A549 (cell line): ENCODE measurements around the gene TRIM69. TPM values are rescaled to one million over a fixed set of nuclear protein-coding genes. Genes with fewer than 3 reads are reported as not detected.
"Not testable (repeated sequence)": the region's sequence is repeated elsewhere in the genome, so short reads cannot be mapped to it uniquely, and the experiment has no call there.

Source experiments
- ATAC-seq, 2 experiments: fragments of 200-7000 bp in 1 of 2; fragments of >200 bp in 1 of 2; cut with Nextera tagmentation in 1 of 2; cut with Tn5 transposase in 1 of 2; 3 replicates each; pipeline versions ENCODE4 v1.8.0 to v1.9.1; 2018 to 2020; ENCODE audit warnings: mild to moderate bottlenecking in 1 of 2, moderate library complexity in 1 of 2
- CTCF ChIA-PET: fragments of 300-600 bp; sonication (Branson Sonifier 250); formaldehyde crosslinking; extraction: SDS; loops from one replicate; lab custom pipeline; 2021; ENCODE audit warnings: antibody characterized with exemption, inconsistent platforms; lab: Yijun Ruan, JAX
- POLR2A ChIA-PET: fragments of 350-600 bp; formaldehyde crosslinking; extraction: SDS; loops from one replicate; lab custom pipeline; 2021; ENCODE audit warnings: antibody characterized with exemption, inconsistent platforms; lab: Yijun Ruan, JAX
- DNase-seq, 2 experiments: peaks; one replicate each; pipeline versions ENCODE4 v3.0.0 to v3.0.0-alpha.2; 2011 to 2016; ENCODE audit warnings: low read depth in 1 of 2, low spot score in 1 of 2
- FAIRE-seq: peaks from 2 replicates; lab custom pipeline; 2011; peaks lifted over from hg19 to GRCh38; lab: Jason Lieb, UNC
- H3K27ac ChIP-seq, 2 experiments: fragments of >200 bp; sonication (Bioruptor Twin); formaldehyde crosslinking; 3 replicates each; pipeline ENCODE4 v1.5.1; 2016 to 2017
- H3K4me1 ChIP-seq: fragments of >200 bp; sonication (Bioruptor Twin); formaldehyde crosslinking; 3 replicates; pipeline ENCODE4 v1.6.1; 2016
- H3K4me2 ChIP-seq: fragments of >200 bp; sonication (Bioruptor Twin); formaldehyde crosslinking; 3 replicates; pipeline ENCODE4 v1.6.1; 2016
- H3K4me3 ChIP-seq: fragments of >200 bp; sonication (Bioruptor Twin); formaldehyde crosslinking; 3 replicates; pipeline ENCODE4 v1.5.1; 2016
- H3K9me3 ChIP-seq: fragments of >200 bp; sonication (Bioruptor Twin); formaldehyde crosslinking; 3 replicates; pipeline ENCODE4 v1.6.1; 2016
- CBX8 ChIP-seq: fragments of 200-600 bp; sonication (generic); IDR thresholded peaks from 2 replicates; pipeline ENCODE4 v1.6.1; 2016
- E2F6 ChIP-seq: IDR thresholded peaks from 2 replicates; pipeline ENCODE4 v1.6.1; 2012; ENCODE audit warnings: low read depth, borderline replicate concordance
- EHF ChIP-seq: fragments of 250-450 bp; sonication (Bioruptor Pico); IDR thresholded peaks from 2 replicates; pipeline ENCODE4 v1.5.0; 2020; ENCODE audit warnings: mild to moderate bottlenecking
- ELK1 ChIP-seq: fragments of 150-350 bp; IDR thresholded peaks from 2 replicates; pipeline ENCODE4 v1.6.1; 2014; ENCODE audit warnings: low read depth, mild to moderate bottlenecking, low read length
- EP300 ChIP-seq, 2 experiments: fragments of >200 bp; sonication (Bioruptor Twin); formaldehyde crosslinking; IDR thresholded peaks; 2 replicates in 1 of 2; 3 replicates in 1 of 2; pipeline ENCODE4 v1.6.1; 2016 to 2017
- FOSB ChIP-seq: fragments of 250-450 bp; sonication (Bioruptor Pico); IDR thresholded peaks from 2 replicates; pipeline ENCODE4 v1.5.0; 2020; ENCODE audit warnings: mild to moderate bottlenecking, moderate library complexity
- HEYL ChIP-seq: fragments of 250-450 bp; sonication (Bioruptor Pico); IDR thresholded peaks from 2 replicates; pipeline ENCODE4 v1.8.0; 2021; ENCODE audit warnings: mild to moderate bottlenecking, moderate library complexity
- POLR2A ChIP-seq: IDR thresholded peaks from 2 replicates; pipeline ENCODE4 v1.6.1; 2012; ENCODE audit warnings: mild to moderate bottlenecking, low read length
- POLR2AphosphoS2 ChIP-seq: conservative IDR thresholded peaks from 2 replicates; pipeline ENCODE4 v1.6.1; 2012; ENCODE audit warnings: low read length, improper control_type of control experiment, inconsistent platforms
- RARB ChIP-seq: fragments of 250-450 bp; sonication (Bioruptor Pico); IDR thresholded peaks from 2 replicates; pipeline ENCODE4 v1.8.0; 2021; ENCODE audit warnings: mild to moderate bottlenecking, moderate library complexity
- RCOR1 ChIP-seq: fragments of 150-350 bp; IDR thresholded peaks from 2 replicates; pipeline ENCODE4 v1.6.1; 2014; ENCODE audit warnings: antibody characterized with exemption, low read length, low read depth
- RNF2 ChIP-seq: fragments of 200-600 bp; sonication (generic); IDR thresholded peaks from 2 replicates; pipeline ENCODE4 v1.6.1; 2016; ENCODE audit warnings: low read depth, mild to moderate bottlenecking, antibody characterized with exemption, moderate library complexity, borderline replicate concordance
- TFCP2L1 ChIP-seq: fragments of 250-450 bp; sonication (Bioruptor Pico); IDR thresholded peaks from 2 replicates; pipeline ENCODE4 v1.5.0; 2021; ENCODE audit warnings: mild to moderate bottlenecking
- ZFP36 ChIP-seq: fragments of 450-650 bp; IDR thresholded peaks from 2 replicates; pipeline ENCODE4 v1.6.1; 2014; ENCODE audit warnings: borderline replicate concordance; ENCODE audit not compliant: partially characterized antibody
- ZNF302 ChIP-seq: fragments of 250-450 bp; sonication (Bioruptor Pico); IDR thresholded peaks from 2 replicates; pipeline ENCODE4 v1.9.0; 2021; ENCODE audit warnings: inconsistent platforms, mild to moderate bottlenecking, moderate library complexity
- whole genome bisulfite sequencing: methylation state at CpG from one replicate; pipeline ENCODE4 v1.1.6; 2017; ENCODE audit errors: missing lambda C conversion rate; 5-methylcytosine and 5-hydroxymethylcytosine counted together
- polyA minus RNA-seq: library from RNA; depleted of rRNA, polyadenylated mRNA; stranded (reverse); fragments of >200 nt; gene quantifications from 2 replicates; pipeline ENCODE4 v1.2.3, GENCODE V29; 2011; rRNA and poly(A)+ RNA removed
- polyA plus RNA-seq, 4 experiments: library from polyadenylated mRNA; depleted of rRNA in 3 of 4; stranded (reverse); fragments of >200 nt; fragmentation: RNase III in 1 of 4; extraction: RNeasy Plus Mini Kit Qiagen cat#74134 plus additional on column Dnase treatment in 1 of 4; gene quantifications; 2 replicates in 3 of 4; 3 replicates in 1 of 4; pipeline ENCODE4 v1.2.3, GENCODE V29; 2011 to 2017
- TF ChIP-seq, protein P1 (sequence below): fragments of >200 bp; sonication (Bioruptor Twin); formaldehyde crosslinking; IDR thresholded peaks from 3 replicates; pipeline ENCODE4 v1.5.1; 2016
- TF ChIP-seq, protein P2 (sequence below): fragments of 200-600 bp; sonication (generic); IDR thresholded peaks from 2 replicates; pipeline ENCODE4 v1.6.1; 2016; ENCODE audit warnings: antibody characterized with exemption, mild to moderate bottlenecking, moderate library complexity

TRIM69 gene, protein sequence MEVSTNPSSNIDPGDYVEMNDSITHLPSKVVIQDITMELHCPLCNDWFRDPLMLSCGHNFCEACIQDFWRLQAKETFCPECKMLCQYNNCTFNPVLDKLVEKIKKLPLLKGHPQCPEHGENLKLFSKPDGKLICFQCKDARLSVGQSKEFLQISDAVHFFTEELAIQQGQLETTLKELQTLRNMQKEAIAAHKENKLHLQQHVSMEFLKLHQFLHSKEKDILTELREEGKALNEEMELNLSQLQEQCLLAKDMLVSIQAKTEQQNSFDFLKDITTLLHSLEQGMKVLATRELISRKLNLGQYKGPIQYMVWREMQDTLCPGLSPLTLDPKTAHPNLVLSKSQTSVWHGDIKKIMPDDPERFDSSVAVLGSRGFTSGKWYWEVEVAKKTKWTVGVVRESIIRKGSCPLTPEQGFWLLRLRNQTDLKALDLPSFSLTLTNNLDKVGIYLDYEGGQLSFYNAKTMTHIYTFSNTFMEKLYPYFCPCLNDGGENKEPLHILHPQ
- 9.3 and 10.4 TPM in 2 replicates for polyA plus RNA-seq (2011; rRNA removed)
- 2.6 and 2.9 TPM in 2 replicates for polyA plus RNA-seq (2012; cell fraction: cytosol; rRNA removed)
- 1.5 and 2.7 TPM in 2 replicates for polyA plus RNA-seq (2012; cell fraction: nucleus; rRNA removed)
- 6.0 to 9.9 TPM (median 9.0 TPM) in 3 replicates for polyA plus RNA-seq (2017; fragmentation: RNase III; extraction: RNeasy Plus Mini Kit Qiagen cat#74134 plus additional on column Dnase treatment)
- 6.3 and 7.3 TPM in 2 replicates for polyA minus RNA-seq

DNA sequence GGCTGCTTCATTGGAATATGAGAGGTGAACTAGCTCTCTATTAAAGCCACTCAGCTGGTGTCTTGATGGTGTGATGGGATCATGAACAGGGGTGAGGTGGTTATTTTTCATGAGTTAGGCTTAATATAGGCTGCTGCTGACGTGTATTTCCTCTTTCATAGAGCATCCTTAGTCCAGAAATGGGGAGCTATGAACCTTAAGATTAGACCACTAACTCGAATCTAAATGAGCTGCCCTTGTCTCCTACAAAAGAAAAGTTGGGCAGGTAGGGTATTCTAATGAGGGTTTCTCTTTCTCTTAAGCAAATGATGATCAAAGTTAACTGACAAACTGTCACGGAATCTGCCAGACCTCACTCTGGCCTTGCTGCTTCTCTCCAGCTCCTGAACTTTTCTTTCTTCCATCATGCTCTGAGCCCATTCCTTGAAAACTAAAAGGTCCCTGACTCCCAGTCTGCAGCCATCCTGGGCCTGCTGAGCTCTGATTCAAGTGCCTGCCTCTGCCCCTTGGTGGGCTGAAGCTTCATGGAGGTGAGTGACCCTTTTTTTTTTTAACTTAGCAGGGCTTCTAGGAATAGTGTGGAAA lies at the start of gene TRIM69:
Gene TRIM69 (plus strand): TSS at position 348 of the 585 bp plus-strand sequence. CDS start 177 bp downstream, at position 525.
- ChIA-PET POLR2A (interaction anchor here (1.1 to 2.3 kb wide), 3 partner anchors 9 to 73 kb away, joined by 3 to 11 read pairs (median 3); partner anchors contain the start of gene SPG11), CTCF (interaction anchor here (1.1 to 6.0 kb wide), 7 partner anchors 10 to 158 kb away, joined by 3 to 46 read pairs (median 7); partner anchors contain the start of genes B2M and SPG11)
- FAIRE-seq (no peak), ATAC-seq (no peak)
- H3K27ac ChIP-seq: no peak within 1 kb of the TSS
- H3K4me1 ChIP-seq: no peaks in the 10 kb centered on the region
- H3K9me3 ChIP-seq: no peaks in the 10 kb centered on the region
- TF ChIP-seq RCOR1 (no peak), HEYL (CRISPR knock-in tag) (no peak), POLR2A (no peak), FOSB (CRISPR knock-in tag) (no peak), E2F6 (no peak)
- TF ChIP-seq, all 56 proteins: peak for 0
- H3K4me2 ChIP-seq: no peak within 1 kb of the TSS
- 57% methylated on average over 3 of the region's 3 CpGs for WGBS
- no peak for DNase-seq
- H3K4me3 ChIP-seq: no peak within 1 kb of the TSS

GRCh38 chr15:44689318-44689717 lies 47.0 kb upstream of the TRIM69 start:
- FAIRE-seq, H3K27ac ChIP-seq, H3K4me2 ChIP-seq, DNase-seq, H3K9me3 ChIP-seq, H3K4me3 ChIP-seq, POLR2A ChIA-PET, CTCF ChIA-PET, H3K4me1 ChIP-seq, ATAC-seq: not testable (repeated sequence)
- 5% methylated on average over 2 of the region's 2 CpGs for WGBS

- FAIRE-seq, ATAC-seq, CTCF ChIA-PET, DNase-seq, H3K9me3 ChIP-seq, H3K27ac ChIP-seq, POLR2A ChIA-PET, H3K4me3 ChIP-seq, H3K4me1 ChIP-seq, H3K4me2 ChIP-seq: not testable (repeated sequence)
- 31% methylated on average over 1 of the region's 1 CpG for WGBS
Measured at GRCh38 chr15:44690245-44690644, 46.1 kb upstream of the TRIM69 start.

GRCh38 chr15:44692659-44693058 lies 43.7 kb upstream of the TRIM69 start:
- 100% methylated on average over 1 of the region's 1 CpG for WGBS
- ChIA-PET POLR2A (no interaction called here), CTCF (interaction anchor here (1.0 to 1.7 kb wide), 3 partner anchors 19 to 46 kb away, joined by 3 to 5 read pairs (median 3); partner anchors contain the start of gene SPG11)
- Histone ChIP-seq H3K4me3 (no peak overlapping the region), H3K27ac (no peak overlapping the region), H3K4me2 (no peak overlapping the region), H3K9me3 (0 out of 3 replicates have a peak, but pooled peaks cover 3% of the 10 kb centered on the region), H3K4me1 (no peaks in the 10 kb centered on the region)
- DNase-seq (no peak), FAIRE-seq (no peak), ATAC-seq (no peak)
- TF ChIP-seq RARB: no peak
- no peak for TF ChIP-seq EP300 (IDR thresholded peaks at IDR 0.05)
- no peak for TF ChIP-seq ZNF302 (CRISPR knock-in tag)
- TF ChIP-seq POLR2A: no peak
- TF ChIP-seq POLR2AphosphoS2: no peak
- no peak for TF ChIP-seq E2F6
- no peak for TF ChIP-seq ZFP36
- TF ChIP-seq RNF2: no peak
- TF ChIP-seq ELK1: no peak
- TF ChIP-seq, protein P1, sequence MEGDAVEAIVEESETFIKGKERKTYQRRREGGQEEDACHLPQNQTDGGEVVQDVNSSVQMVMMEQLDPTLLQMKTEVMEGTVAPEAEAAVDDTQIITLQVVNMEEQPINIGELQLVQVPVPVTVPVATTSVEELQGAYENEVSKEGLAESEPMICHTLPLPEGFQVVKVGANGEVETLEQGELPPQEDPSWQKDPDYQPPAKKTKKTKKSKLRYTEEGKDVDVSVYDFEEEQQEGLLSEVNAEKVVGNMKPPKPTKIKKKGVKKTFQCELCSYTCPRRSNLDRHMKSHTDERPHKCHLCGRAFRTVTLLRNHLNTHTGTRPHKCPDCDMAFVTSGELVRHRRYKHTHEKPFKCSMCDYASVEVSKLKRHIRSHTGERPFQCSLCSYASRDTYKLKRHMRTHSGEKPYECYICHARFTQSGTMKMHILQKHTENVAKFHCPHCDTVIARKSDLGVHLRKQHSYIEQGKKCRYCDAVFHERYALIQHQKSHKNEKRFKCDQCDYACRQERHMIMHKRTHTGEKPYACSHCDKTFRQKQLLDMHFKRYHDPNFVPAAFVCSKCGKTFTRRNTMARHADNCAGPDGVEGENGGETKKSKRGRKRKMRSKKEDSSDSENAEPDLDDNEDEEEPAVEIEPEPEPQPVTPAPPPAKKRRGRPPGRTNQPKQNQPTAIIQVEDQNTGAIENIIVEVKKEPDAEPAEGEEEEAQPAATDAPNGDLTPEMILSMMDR: no peak
- TF ChIP-seq TFCP2L1: no peak
- TF ChIP-seq CBX8: no peak
- TF ChIP-seq EHF: no peak
- TF ChIP-seq, protein P2, sequence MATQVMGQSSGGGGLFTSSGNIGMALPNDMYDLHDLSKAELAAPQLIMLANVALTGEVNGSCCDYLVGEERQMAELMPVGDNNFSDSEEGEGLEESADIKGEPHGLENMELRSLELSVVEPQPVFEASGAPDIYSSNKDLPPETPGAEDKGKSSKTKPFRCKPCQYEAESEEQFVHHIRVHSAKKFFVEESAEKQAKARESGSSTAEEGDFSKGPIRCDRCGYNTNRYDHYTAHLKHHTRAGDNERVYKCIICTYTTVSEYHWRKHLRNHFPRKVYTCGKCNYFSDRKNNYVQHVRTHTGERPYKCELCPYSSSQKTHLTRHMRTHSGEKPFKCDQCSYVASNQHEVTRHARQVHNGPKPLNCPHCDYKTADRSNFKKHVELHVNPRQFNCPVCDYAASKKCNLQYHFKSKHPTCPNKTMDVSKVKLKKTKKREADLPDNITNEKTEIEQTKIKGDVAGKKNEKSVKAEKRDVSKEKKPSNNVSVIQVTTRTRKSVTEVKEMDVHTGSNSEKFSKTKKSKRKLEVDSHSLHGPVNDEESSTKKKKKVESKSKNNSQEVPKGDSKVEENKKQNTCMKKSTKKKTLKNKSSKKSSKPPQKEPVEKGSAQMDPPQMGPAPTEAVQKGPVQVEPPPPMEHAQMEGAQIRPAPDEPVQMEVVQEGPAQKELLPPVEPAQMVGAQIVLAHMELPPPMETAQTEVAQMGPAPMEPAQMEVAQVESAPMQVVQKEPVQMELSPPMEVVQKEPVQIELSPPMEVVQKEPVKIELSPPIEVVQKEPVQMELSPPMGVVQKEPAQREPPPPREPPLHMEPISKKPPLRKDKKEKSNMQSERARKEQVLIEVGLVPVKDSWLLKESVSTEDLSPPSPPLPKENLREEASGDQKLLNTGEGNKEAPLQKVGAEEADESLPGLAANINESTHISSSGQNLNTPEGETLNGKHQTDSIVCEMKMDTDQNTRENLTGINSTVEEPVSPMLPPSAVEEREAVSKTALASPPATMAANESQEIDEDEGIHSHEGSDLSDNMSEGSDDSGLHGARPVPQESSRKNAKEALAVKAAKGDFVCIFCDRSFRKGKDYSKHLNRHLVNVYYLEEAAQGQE: no peak
